ENCODE measurements around the gene PRDM15. TPM values are rescaled to one million over a fixed set of nuclear protein-coding genes. Genes with fewer than 3 reads are reported as not detected.

PRDM15 gene
- total RNA-seq, 2 donors from 2014 or later = 6.7 to 18.1 TPM

GRCh38 chr21:41769521-41769920 lies 109.6 kb downstream of the PRDM15 start:
- WGBS = 80% methylated on average over 7 of the region's 7 CpGs
- intact Hi-C loops (cut with DNase I) = no loop called here

GRCh38 chr21:41769111-41769510 lies 110.0 kb downstream of the PRDM15 start:
- intact Hi-C loops (cut with DNase I) = no loop called here
- Histone ChIP-seq H3K4me3 (peak overlapping the region in 1 of 2 donors; percentile 6), H3K27me3 (replicated peaks; ENCODE audit: insufficient read depth) (no peaks in the 10 kb centered on the region), H3K9me3 (no peaks in the 10 kb centered on the region), H3K4me1 (replicated peaks) (no peaks in the 10 kb centered on the region), H3K27ac (peak overlapping the region; percentile 52 to 85), H3K36me3 (no peaks in the 10 kb centered on the region)
- WGBS = 50% methylated on average over 10 of the region's 10 CpGs
- TF ChIP-seq CTCF (IDR thresholded peaks at IDR 0.05) (no peak), POLR2A (IDR thresholded peaks at IDR 0.05) (no peak), POLR2AphosphoS5 (IDR thresholded peaks at IDR 0.05) (no peak)
- no peak for DNase-seq (ENCODE audit: low spot score)

More at GRCh38 chr21:41769521-41769920, 109.6 kb downstream of the PRDM15 start:
- Histone ChIP-seq H3K27me3 (replicated peaks; ENCODE audit: insufficient read depth) (no peaks in the 10 kb centered on the region), H3K4me3 (no peak overlapping the region), H3K9me3 (no peaks in the 10 kb centered on the region), H3K27ac (no peak overlapping the region), H3K36me3 (no peaks in the 10 kb centered on the region), H3K4me1 (replicated peaks) (no peaks in the 10 kb centered on the region)
- no peak for DNase-seq (ENCODE audit: low spot score)
- no peak for TF ChIP-seq CTCF (IDR thresholded peaks at IDR 0.05)
- TF ChIP-seq POLR2AphosphoS5 (IDR thresholded peaks at IDR 0.05) = no peak
- TF ChIP-seq POLR2A (IDR thresholded peaks at IDR 0.05) = no peak

DNA sequence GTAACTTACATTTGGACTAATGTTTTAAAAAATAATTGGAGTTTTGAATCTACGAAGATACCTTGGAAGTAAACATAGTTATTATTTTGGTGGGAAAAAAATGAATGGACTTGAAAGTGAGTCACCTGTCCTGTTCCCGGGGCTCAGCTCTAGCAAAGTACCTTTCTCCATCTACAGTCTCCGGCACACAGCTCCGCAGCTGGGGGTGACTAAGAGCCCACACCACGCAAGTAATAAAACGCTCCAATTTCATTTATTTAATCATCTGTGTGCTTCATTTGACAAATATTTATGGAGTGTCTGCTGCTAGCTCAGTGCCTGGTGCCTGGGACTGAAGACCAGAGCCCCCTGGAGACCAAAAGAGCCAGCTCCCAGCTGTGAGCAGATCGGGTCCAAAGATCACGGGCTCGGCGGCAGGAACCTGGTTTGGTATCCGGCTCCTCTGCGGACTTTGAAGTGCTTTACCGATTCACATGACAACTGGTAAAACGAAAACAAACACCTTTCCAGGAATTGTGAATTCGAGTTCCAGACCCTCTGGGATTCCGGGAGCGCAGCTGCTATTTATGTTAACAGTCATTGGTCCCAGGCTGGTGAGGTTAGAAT lies 110.6 kb downstream of the PRDM15 start:
- TF ChIP-seq CTCF (IDR thresholded peaks at IDR 0.05) (peak in 2 of 4 experiments; percentile 44 to 50), POLR2A (IDR thresholded peaks at IDR 0.05) (peak; percentile 35), POLR2AphosphoS5 (IDR thresholded peaks at IDR 0.05) (peak; percentile 39)
- intact Hi-C loops (cut with DNase I) = no loop called here
- H3K27ac ChIP-seq = peak overlapping the region; percentile 52 to 85
- H3K4me1 ChIP-seq (replicated peaks) = no peaks in the 10 kb centered on the region
- DNase-seq (ENCODE audit: low spot score) = no peak
- no peaks in the 10 kb centered on the region for H3K9me3 ChIP-seq
- H3K4me3 ChIP-seq = peak overlapping the region in 1 of 2 donors; percentile 6
- H3K27me3 ChIP-seq (replicated peaks; ENCODE audit: insufficient read depth) = no peaks in the 10 kb centered on the region
- H3K36me3 ChIP-seq = no peaks in the 10 kb centered on the region
- 3% methylated on average over 17 of the region's 17 CpGs for WGBS

DNA sequence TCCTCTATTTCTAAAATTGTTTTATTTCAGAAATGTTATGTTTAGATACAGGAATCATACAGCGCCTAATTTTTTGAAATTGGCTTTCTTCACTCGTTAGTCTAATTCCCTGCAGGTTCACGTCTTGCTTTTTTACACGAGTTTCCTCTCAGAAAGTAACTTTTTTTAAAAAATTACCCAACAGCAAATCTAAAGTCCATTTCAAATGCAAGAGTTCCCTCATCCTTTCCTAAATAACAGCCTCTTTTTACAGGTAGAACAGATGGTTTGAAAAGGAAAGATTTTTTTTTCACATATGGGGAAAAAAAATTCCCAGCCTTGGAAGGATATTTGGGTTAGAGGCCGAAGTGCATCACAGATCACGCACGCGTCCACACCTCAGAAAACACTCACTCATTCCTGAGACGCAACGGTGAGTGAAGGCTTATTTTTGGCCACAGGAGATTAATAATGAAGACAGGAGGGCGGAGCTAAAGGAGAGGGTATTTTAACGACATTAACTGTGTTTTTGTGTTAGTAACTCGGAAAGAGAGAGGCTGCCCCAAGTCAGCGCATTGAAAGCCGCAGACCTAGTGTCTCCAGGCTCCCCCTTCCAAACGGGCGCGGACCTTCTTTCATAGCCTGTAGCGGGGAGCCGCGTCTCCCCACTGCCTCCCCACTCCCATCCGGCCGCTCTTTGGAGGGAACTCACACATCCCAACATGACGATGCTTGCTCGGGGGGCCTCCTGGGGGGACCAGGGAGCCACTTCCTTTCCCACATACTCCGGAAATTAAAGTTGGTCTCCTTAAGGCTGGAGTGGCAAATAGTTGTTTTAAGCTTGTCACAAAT lies 111.3 kb downstream of the PRDM15 start:
- Histone ChIP-seq H3K27me3 (replicated peaks; ENCODE audit: insufficient read depth) (no peaks in the 10 kb centered on the region), H3K27ac (peak overlapping the region; percentile 52 to 85)
- 12% methylated on average over 26 of the region's 26 CpGs for WGBS

More for the DNA sequence above, 111.3 kb downstream of the PRDM15 start:
- Histone ChIP-seq H3K9me3 (no peaks in the 10 kb centered on the region), H3K36me3 (no peaks in the 10 kb centered on the region), H3K4me3 (peak overlapping the region in 1 of 2 donors; percentile 63), H3K4me1 (replicated peaks) (peaks cover under 1% of the 10 kb centered on the region)
- DNase-seq (ENCODE audit: low spot score) = no peak
- TF ChIP-seq POLR2A (IDR thresholded peaks at IDR 0.05) (no peak), CTCF (IDR thresholded peaks at IDR 0.05) (no peak), POLR2AphosphoS5 (IDR thresholded peaks at IDR 0.05) (no peak)
- intact Hi-C loops (cut with DNase I) = no loop called here

Measured in prostate gland (tissue), 2 donors.